Caco-2 (cell line): ENCODE data around the gene POGZ. TPM values are rescaled to one million over a fixed set of nuclear protein-coding genes. Genes with fewer than 3 reads are reported as not detected.

Source experiments
- BruUV-seq: library from RNA; stranded (reverse); fragments of 400-500 nt; replicated peaks from 2 replicates; lab custom pipeline; 2021; lab: Mats Ljungman, UMichigan
- CTCF ChIA-PET: fragments of 300-600 bp; sonication (Branson Sonifier 250); formaldehyde crosslinking; loops from one replicate; lab custom pipeline; 2022; ENCODE audit warnings: antibody characterized with exemption; lab: Charles Lee
- POLR2A ChIA-PET: fragments of 300-600 bp; sonication (Branson Sonifier 250); formaldehyde crosslinking; loops from one replicate; lab custom pipeline; 2022; ENCODE audit warnings: antibody characterized with exemption; lab: Charles Lee
- DNase-seq, 2 experiments: peaks; one replicate each; pipeline versions ENCODE4 v3.0.0 to v3.0.0-alpha.2; 2020 to 2022
- H3K27me3 ChIP-seq: replicated peaks from 2 replicates; pipeline ENCODE4 v1.6.0; 2011; ENCODE audit warnings: low read length; ENCODE audit not compliant: control insufficient read depth, insufficient read depth
- H3K36me3 ChIP-seq: 2 replicates; pipeline ENCODE4 v1.5.1; 2011; ENCODE audit warnings: low read length; ENCODE audit not compliant: control insufficient read depth, insufficient read depth
- H3K4me1 ChIP-seq: fragments of 250-450 bp; sonication (Bioruptor Pico); 2 replicates; pipeline ENCODE4 v1.5.1; 2020; ENCODE audit warnings: mild to moderate bottlenecking
- H3K4me3 ChIP-seq: 2 replicates; pipeline ENCODE4 v1.5.1; 2011; ENCODE audit warnings: low read depth, mild to moderate bottlenecking, control low read depth, low read length
- H3K9me3 ChIP-seq: fragments of 250-450 bp; sonication (Bioruptor Pico); 2 replicates; pipeline ENCODE4 v1.5.1; 2020; ENCODE audit warnings: mild to moderate bottlenecking, moderate library complexity
- H3K27ac Mint-ChIP-seq: one replicate; pipeline ENCODE4 v1.8.0; 2022; ENCODE audit warnings: mixed read lengths; ENCODE audit not compliant: unreplicated experiment
- H3K27me3 Mint-ChIP-seq: one replicate; pipeline ENCODE4 v1.8.0; 2022; ENCODE audit warnings: mixed read lengths; ENCODE audit not compliant: insufficient read depth, unreplicated experiment
- H3K36me3 Mint-ChIP-seq: one replicate; pipeline ENCODE4 v1.8.0; 2022; ENCODE audit warnings: mild to moderate bottlenecking, mixed read lengths; ENCODE audit not compliant: insufficient read depth, unreplicated experiment
- H3K4me1 Mint-ChIP-seq: one replicate; pipeline ENCODE4 v1.8.0; 2022; ENCODE audit warnings: low read depth, mixed read lengths; ENCODE audit not compliant: unreplicated experiment
- H3K4me3 Mint-ChIP-seq: one replicate; pipeline ENCODE4 v1.8.0; 2022; ENCODE audit warnings: mild to moderate bottlenecking, moderate library complexity, mixed read lengths; ENCODE audit not compliant: unreplicated experiment
- H3K9me3 Mint-ChIP-seq: one replicate; pipeline ENCODE4 v1.8.0; 2022; ENCODE audit warnings: mixed read lengths; ENCODE audit not compliant: unreplicated experiment
- intact Hi-C: fragments of 100-400 bp; cut with micrococcal nuclease; formaldehyde crosslinking; loops from one replicate; pipeline ENCODE4 v1.10.0; 2022; ENCODE audit not compliant: unreplicated experiment
- total RNA-seq: library from RNA; stranded (reverse); gene quantifications from 2 replicates; pipeline ENCODE4 v1.2.3, GENCODE V29; 2022
- TF ChIP-seq, protein P1 (sequence below), 2 experiments: fragments of 200-600 bp in 1 of 2; IDR thresholded peaks; 1 replicate in 1 of 2; 2 replicates in 1 of 2; pipeline versions ENCODE4 v1.5.1 to v1.8.0; 2011 to 2022; ENCODE audit warnings: antibody characterized with exemption in 1 of 2, control low read depth in 1 of 2, inconsistent platforms in 1 of 2, low read depth in 1 of 2, low read length in 1 of 2, mild to moderate bottlenecking in 1 of 2, moderate library complexity in 1 of 2; ENCODE audit not compliant: insufficient read depth in 1 of 2, severe bottlenecking in 1 of 2, unreplicated experiment in 1 of 2

Gene POGZ
- total RNA-seq, 1 experiment from 2014 or later = 80.0 TPM

DNA sequence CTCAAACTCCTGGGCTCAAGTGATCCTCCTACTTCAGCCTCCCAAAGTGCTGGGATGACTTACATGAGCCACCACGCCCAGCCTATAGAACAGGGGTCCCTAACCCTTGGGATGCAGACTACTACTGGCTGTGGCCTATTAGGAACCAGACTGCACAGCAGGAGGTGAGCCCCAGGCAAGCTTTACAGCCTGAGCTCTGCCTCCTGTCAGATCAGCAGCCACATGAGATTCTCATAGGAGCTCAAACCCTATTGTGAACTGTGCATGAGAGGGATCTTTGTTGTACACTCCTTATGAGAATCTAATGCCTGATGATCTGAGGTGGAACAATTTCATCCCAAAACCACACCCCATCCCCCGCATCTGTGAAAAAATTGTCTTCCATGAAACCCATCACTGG is 73.3 kb downstream of the POGZ start:
- Histone ChIP-seq H3K36me3 (no peaks in the 10 kb centered on the region), H3K4me3 (no peak overlapping the region), H3K9me3 (no peaks in the 10 kb centered on the region), H3K4me1 (no peaks in the 10 kb centered on the region), H3K27me3 (no peaks in the 10 kb centered on the region)
- Mint-ChIP-seq H3K27ac (no peak overlapping the region), H3K9me3 (no peaks in the 10 kb centered on the region), H3K36me3 (no peaks in the 10 kb centered on the region), H3K27me3 (no peaks in the 10 kb centered on the region), H3K4me3 (no peak overlapping the region), H3K4me1 (no peaks in the 10 kb centered on the region)
- ChIA-PET CTCF (no interaction called here), POLR2A (no interaction called here)
- DNase-seq = no peak
- BruUV-seq = no TSS peak
- intact Hi-C loops = no loop called here
- TF ChIP-seq, protein P1, sequence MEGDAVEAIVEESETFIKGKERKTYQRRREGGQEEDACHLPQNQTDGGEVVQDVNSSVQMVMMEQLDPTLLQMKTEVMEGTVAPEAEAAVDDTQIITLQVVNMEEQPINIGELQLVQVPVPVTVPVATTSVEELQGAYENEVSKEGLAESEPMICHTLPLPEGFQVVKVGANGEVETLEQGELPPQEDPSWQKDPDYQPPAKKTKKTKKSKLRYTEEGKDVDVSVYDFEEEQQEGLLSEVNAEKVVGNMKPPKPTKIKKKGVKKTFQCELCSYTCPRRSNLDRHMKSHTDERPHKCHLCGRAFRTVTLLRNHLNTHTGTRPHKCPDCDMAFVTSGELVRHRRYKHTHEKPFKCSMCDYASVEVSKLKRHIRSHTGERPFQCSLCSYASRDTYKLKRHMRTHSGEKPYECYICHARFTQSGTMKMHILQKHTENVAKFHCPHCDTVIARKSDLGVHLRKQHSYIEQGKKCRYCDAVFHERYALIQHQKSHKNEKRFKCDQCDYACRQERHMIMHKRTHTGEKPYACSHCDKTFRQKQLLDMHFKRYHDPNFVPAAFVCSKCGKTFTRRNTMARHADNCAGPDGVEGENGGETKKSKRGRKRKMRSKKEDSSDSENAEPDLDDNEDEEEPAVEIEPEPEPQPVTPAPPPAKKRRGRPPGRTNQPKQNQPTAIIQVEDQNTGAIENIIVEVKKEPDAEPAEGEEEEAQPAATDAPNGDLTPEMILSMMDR (IDR thresholded peaks at IDR 0.05; ENCODE audit: insufficient read depth in 1 of 2, low read depth in 1 of 2, low read length in 1 of 2, severe bottlenecking in 1 of 2, unreplicated experiment in 1 of 2) = no peak

DNA sequence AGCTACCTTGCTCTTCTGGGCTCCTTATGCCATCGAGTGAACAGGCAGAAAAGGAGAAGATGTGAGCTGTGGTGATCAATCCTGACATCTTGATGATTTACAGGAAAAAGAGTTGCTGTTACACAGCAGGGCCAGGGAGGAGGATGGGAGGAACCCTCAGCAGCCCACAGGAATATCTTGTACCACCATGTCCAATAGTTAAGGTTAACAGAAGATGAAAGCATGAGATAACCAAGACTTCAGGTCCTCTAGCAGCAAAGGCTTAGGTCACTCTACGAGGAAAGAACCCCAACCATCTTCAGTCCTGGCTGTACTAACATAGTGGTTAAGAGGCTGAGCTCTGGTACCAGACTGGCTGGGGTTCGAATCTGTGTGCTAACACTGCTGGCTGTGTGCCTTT is 74.7 kb downstream of the POGZ start:
- intact Hi-C loops = no loop called here
- TF ChIP-seq, protein P1 (IDR thresholded peaks at IDR 0.05; ENCODE audit: insufficient read depth in 1 of 2, low read depth in 1 of 2, low read length in 1 of 2, severe bottlenecking in 1 of 2, unreplicated experiment in 1 of 2) = no peak
- BruUV-seq = no TSS peak
- no peaks in the 10 kb centered on the region for H3K4me1 Mint-ChIP-seq
- H3K9me3 ChIP-seq = no peaks in the 10 kb centered on the region
- no peak for DNase-seq
- H3K27me3 ChIP-seq = no peaks in the 10 kb centered on the region
- no peak overlapping the region for H3K4me3 Mint-ChIP-seq
- no peak overlapping the region for H3K4me3 ChIP-seq
- no peaks in the 10 kb centered on the region for H3K27me3 Mint-ChIP-seq
- ChIA-PET CTCF (no interaction called here), POLR2A (no interaction called here)
- H3K27ac Mint-ChIP-seq = no peak overlapping the region
- no peaks in the 10 kb centered on the region for H3K4me1 ChIP-seq
- H3K36me3 Mint-ChIP-seq = no peaks in the 10 kb centered on the region
- no peaks in the 10 kb centered on the region for H3K36me3 ChIP-seq
- H3K9me3 Mint-ChIP-seq = no peaks in the 10 kb centered on the region

DNA sequence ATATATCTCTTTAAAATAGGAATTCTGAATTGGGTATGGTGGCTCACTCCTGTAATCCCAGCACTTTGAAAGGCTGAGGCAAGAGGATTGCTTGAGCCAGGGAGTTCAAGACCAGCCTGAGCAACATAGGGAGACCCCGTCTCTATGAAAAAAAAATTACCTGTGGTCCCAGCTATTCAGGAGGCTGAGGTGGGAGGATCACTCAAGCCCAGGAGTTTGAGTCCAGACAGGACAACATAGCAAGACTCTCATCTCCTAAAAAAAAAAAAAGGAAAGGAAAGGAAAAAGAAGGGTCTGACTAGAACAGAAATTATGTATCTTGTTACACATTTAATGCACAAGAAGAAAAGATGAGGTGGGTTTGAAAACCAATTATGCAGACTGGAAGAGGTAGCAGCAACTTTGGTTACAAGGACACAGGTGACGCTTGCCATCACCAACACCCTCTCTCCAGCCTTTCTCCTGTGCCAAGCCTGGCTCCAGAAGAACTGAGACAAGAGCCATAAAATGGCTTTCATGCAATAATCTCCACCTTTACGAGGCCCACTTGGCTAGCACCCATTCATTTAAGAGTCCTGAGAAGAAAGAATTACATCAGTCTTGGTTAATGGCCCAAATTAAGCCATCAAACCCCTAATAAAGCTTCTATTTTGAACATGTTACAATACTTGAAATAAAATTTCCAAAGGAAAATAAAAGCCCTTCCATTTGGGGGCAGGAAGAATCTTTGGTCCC is 82.0 kb downstream of the POGZ start:
- POLR2A ChIA-PET = no interaction called here
- Mint-ChIP-seq H3K9me3 (no peaks in the 10 kb centered on the region), H3K27ac (no peak overlapping the region), H3K27me3 (no peaks in the 10 kb centered on the region), H3K4me3 (no peak overlapping the region), H3K4me1 (peaks cover 11% of the 10 kb centered on the region), H3K36me3 (no peaks in the 10 kb centered on the region)
- no peaks in the 10 kb centered on the region for H3K36me3 ChIP-seq
- intact Hi-C loops = no loop called here
- no peak for DNase-seq
- BruUV-seq = no TSS peak
- H3K4me1 ChIP-seq = peaks cover 8% of the 10 kb centered on the region
- no peaks in the 10 kb centered on the region for H3K9me3 ChIP-seq
- TF ChIP-seq, protein P1 (IDR thresholded peaks at IDR 0.05; ENCODE audit: insufficient read depth in 1 of 2, low read depth in 1 of 2, low read length in 1 of 2, severe bottlenecking in 1 of 2, unreplicated experiment in 1 of 2) = no peak
- CTCF ChIA-PET = no interaction called here
- H3K27me3 ChIP-seq = no peaks in the 10 kb centered on the region
- H3K4me3 ChIP-seq = no peak overlapping the region
